MM.1S (cell line): ENCODE results near the gene CAMK2A.

Source experiments
- DNase-seq: peaks from one replicate; pipeline ENCODE4 v3.0.0-alpha.2; 2015
- H2AFZ ChIP-seq: fragments of 300-600 bp; sonication (generic); 2 replicates; pipeline ENCODE4 v1.6.0; 2016; ENCODE audit warnings: antibody characterized with exemption, low read length
- H3F3A ChIP-seq: fragments of 300-600 bp; sonication (generic); 2 replicates; pipeline ENCODE4 v1.6.1; 2016; ENCODE audit warnings: mild to moderate bottlenecking, antibody characterized with exemption, low read length, moderate library complexity, mixed read lengths; ENCODE audit not compliant: insufficient read depth
- H3K27ac ChIP-seq: fragments of 300-600 bp; sonication (generic); 2 replicates; pipeline ENCODE4 v1.5.1; 2016; ENCODE audit warnings: mild to moderate bottlenecking, low read length
- H3K27me3 ChIP-seq: fragments of 300-600 bp; sonication (generic); replicated peaks from 2 replicates; pipeline ENCODE4 v1.6.0; 2016; ENCODE audit warnings: low read length; ENCODE audit not compliant: insufficient read depth
- H3K36me3 ChIP-seq: fragments of 300-600 bp; sonication (generic); replicated peaks from 2 replicates; pipeline ENCODE4 v1.6.1; 2016; ENCODE audit warnings: mild to moderate bottlenecking, low read length, mixed read lengths; ENCODE audit not compliant: insufficient read depth
- H3K4me1 ChIP-seq: fragments of 300-600 bp; sonication (generic); 2 replicates; pipeline ENCODE4 v1.6.1; 2016; ENCODE audit warnings: low read length, mixed read lengths
- H3K4me2 ChIP-seq: fragments of 300-600 bp; sonication (generic); 2 replicates; pipeline ENCODE4 v1.6.0; 2016; ENCODE audit warnings: low read depth, low read length
- H3K4me3 ChIP-seq: fragments of 300-600 bp; sonication (generic); 2 replicates; pipeline ENCODE4 v1.5.1; 2016; ENCODE audit warnings: low read length, mixed read lengths
- H3K79me2 ChIP-seq: fragments of 300-600 bp; sonication (generic); 2 replicates; pipeline ENCODE4 v1.6.1; 2016; ENCODE audit warnings: mixed run types, low read length, mixed read lengths
- H3K9ac ChIP-seq: fragments of 300-600 bp; sonication (generic); 2 replicates; pipeline ENCODE4 v1.6.1; 2016; ENCODE audit warnings: low read length, mixed read lengths
- H3K9me2 ChIP-seq: fragments of 300-600 bp; sonication (generic); replicated peaks from 2 replicates; pipeline ENCODE4 v1.6.1; 2016; ENCODE audit warnings: mild to moderate bottlenecking, low read length, mixed read lengths; ENCODE audit not compliant: insufficient read depth
- H3K9me3 ChIP-seq: fragments of 300-600 bp; sonication (generic); replicated peaks from 2 replicates; pipeline ENCODE4 v1.6.1; 2016; ENCODE audit warnings: mild to moderate bottlenecking, low read length, mixed read lengths; ENCODE audit not compliant: insufficient read depth
- H4K20me1 ChIP-seq: fragments of 300-600 bp; sonication (generic); 2 replicates; pipeline ENCODE4 v1.6.1; 2016; ENCODE audit warnings: mild to moderate bottlenecking, low read length, moderate library complexity, mixed read lengths; ENCODE audit not compliant: insufficient read depth
- CTCF ChIP-seq: fragments of 300-600 bp; sonication (generic); IDR thresholded peaks from 2 replicates; pipeline ENCODE4 v1.5.1; 2016; ENCODE audit warnings: antibody characterized with exemption, low read length, mixed read lengths
- EZH2 ChIP-seq: fragments of 300-600 bp; sonication (generic); optimal IDR thresholded peaks from 2 replicates; pipeline ENCODE3; 2017; ENCODE audit warnings: low read depth, mild to moderate bottlenecking, antibody characterized with exemption, low read length, mixed read lengths
- EZH2phosphoT487 ChIP-seq: fragments of 300-600 bp; sonication (generic); IDR thresholded peaks from 2 replicates; pipeline ENCODE4 v1.6.1; 2018; ENCODE audit warnings: antibody characterized with exemption, low read length

The CAMK2A gene

GRCh38 chr5:150299571-150300327 lies 10.2 kb upstream of the CAMK2A start:
- peak overlapping the region; percentile 48 for H3K4me2 ChIP-seq
- H3K79me2 ChIP-seq: no peaks in the 10 kb centered on the region
- H3K36me3 ChIP-seq: no peaks in the 10 kb centered on the region
- H3K9ac ChIP-seq: no peak overlapping the region
- DNase-seq: peak; percentile 49
- no peaks in the 10 kb centered on the region for H3K27me3 ChIP-seq
- no peaks in the 10 kb centered on the region for H4K20me1 ChIP-seq
- no peaks in the 10 kb centered on the region for H3K9me3 ChIP-seq
- H3F3A ChIP-seq: 0 out of 2 replicates have a peak, but pooled peaks cover 3% of the 10 kb centered on the region
- H2AFZ ChIP-seq: no peak overlapping the region
- no peak for TF ChIP-seq EZH2
- no peak for TF ChIP-seq CTCF
- TF ChIP-seq EZH2phosphoT487: no peak
- no peak overlapping the region for H3K4me3 ChIP-seq
- peak overlapping the region; percentile 5; the same call in 1 of the 2 replicates for H3K27ac ChIP-seq
- no peaks in the 10 kb centered on the region for H3K9me2 ChIP-seq
- peaks cover 14% of the 10 kb centered on the region for H3K4me1 ChIP-seq

DNA sequence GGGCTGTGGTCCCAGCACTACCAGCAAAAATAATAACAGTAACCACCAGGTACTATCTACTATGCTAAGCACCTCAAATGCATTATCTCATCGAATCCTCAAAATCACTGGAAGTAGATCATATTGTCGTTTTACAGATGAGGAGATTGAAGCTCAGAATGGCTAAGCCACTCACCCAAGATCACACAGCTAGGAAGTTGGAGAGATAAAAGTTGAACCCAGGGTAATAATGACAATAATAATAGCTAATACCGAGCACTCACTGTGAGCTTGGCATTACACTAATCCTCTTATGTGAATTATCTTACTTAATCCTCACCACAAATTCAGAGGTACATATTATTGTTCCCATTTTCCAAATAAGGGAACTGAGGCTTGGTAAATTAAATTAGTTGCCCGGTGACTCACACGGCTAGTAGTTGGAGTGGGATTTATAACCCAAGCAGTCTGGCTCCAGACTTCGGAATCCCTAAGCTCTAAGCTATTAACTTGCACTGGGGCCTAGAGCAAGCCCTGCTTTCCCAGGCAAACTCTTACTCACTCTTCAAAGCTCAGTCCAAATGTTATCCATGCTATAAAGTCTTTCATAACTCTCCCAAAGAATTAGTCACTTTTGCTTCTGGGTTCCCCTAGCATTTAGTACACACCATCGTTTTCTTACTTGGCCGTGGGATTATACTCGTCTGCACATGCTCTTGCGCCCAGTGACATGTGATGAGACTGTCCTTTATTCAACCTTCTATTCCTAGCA lies 9.3 kb upstream of the CAMK2A start:
- Histone ChIP-seq H4K20me1 (no peaks in the 10 kb centered on the region), H3K9ac (no peak overlapping the region), H3K36me3 (no peaks in the 10 kb centered on the region), H3K79me2 (no peaks in the 10 kb centered on the region), H3K27ac (no peak overlapping the region), H2AFZ (no peak overlapping the region), H3K4me1 (peaks cover 14% of the 10 kb centered on the region), H3F3A (0 out of 2 replicates have a peak, but pooled peaks cover 3% of the 10 kb centered on the region), H3K4me2 (no peak overlapping the region), H3K27me3 (no peaks in the 10 kb centered on the region), H3K4me3 (no peak overlapping the region), H3K9me3 (no peaks in the 10 kb centered on the region), H3K9me2 (no peaks in the 10 kb centered on the region)
- DNase-seq: no peak
- no peak for TF ChIP-seq EZH2
- TF ChIP-seq EZH2phosphoT487: no peak
- TF ChIP-seq CTCF: no peak

GRCh38 chr5:150297934-150298595 lies 8.5 kb upstream of the CAMK2A start:
- Histone ChIP-seq H3K27ac (no peak overlapping the region), H2AFZ (no peak overlapping the region), H3K9ac (no peak overlapping the region), H3K27me3 (no peaks in the 10 kb centered on the region), H4K20me1 (no peaks in the 10 kb centered on the region), H3K4me1 (peaks cover 14% of the 10 kb centered on the region), H3K36me3 (no peaks in the 10 kb centered on the region), H3K79me2 (no peaks in the 10 kb centered on the region), H3K9me2 (no peaks in the 10 kb centered on the region), H3K4me2 (no peak overlapping the region), H3F3A (no peaks in the 10 kb centered on the region), H3K9me3 (no peaks in the 10 kb centered on the region), H3K4me3 (no peak overlapping the region)
- no peak for DNase-seq
- no peak for TF ChIP-seq CTCF
- no peak for TF ChIP-seq EZH2
- no peak for TF ChIP-seq EZH2phosphoT487
